ENCODE data around the gene DLG2. TPM values are rescaled to one million over a fixed set of nuclear protein-coding genes. Genes with fewer than 3 reads are reported as not detected.

Gene DLG2
- total and polyA plus RNA-seq, 2 donors, result 4.8 to 6.6 TPM

DNA sequence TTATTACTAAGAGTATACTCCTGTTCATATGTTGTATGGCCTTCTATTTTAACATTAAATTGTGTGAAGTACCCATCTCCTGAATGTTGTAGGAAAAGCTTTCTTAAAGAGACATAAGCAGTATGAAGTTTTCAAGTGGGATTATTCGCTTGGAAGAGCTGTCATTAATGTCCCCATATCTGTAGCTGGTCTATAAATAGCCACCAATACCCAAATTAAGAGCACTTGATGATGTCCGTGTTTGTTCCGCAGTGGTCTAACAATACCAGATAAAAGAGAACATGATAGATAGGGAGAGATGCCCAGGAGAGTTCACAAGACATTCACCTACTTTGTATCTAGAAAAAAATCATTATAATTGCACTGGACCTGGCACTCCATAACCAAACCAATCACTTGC is 527.6 kb downstream of the DLG2 start:
- H3K9me3 ChIP-seq (ENCODE audit: control insufficient read depth in 2 of 2, insufficient read depth in 1 of 2, low read length in 1 of 2), result peaks cover 0 to 6% of the 10 kb centered on the region in 2 donors
- 89% methylated on average over 3 of the region's 3 CpGs for WGBS
- no peak overlapping the region for H3K4me3 ChIP-seq (ENCODE audit: low read length in 2 of 2)
- no peaks in the 10 kb centered on the region for H3K36me3 ChIP-seq (ENCODE audit: control insufficient read depth in 2 of 2, insufficient read depth in 2 of 2, low read length in 1 of 2)
- no peaks in the 10 kb centered on the region for H3K27me3 ChIP-seq (ENCODE audit: control insufficient read depth in 2 of 2, insufficient read depth in 1 of 2, low read length in 1 of 2)
- no peaks in the 10 kb centered on the region for H3K4me1 ChIP-seq (ENCODE audit: control insufficient read depth in 2 of 2, insufficient read depth in 2 of 2, low read length in 2 of 2)
- no peak for DNase-seq (ENCODE audit: low read depth in 6 of 9, low spot score in 9 of 9)
- no peak overlapping the region for H3K27ac ChIP-seq (ENCODE audit: low read depth in 1 of 2, low read length in 1 of 2)

DNA sequence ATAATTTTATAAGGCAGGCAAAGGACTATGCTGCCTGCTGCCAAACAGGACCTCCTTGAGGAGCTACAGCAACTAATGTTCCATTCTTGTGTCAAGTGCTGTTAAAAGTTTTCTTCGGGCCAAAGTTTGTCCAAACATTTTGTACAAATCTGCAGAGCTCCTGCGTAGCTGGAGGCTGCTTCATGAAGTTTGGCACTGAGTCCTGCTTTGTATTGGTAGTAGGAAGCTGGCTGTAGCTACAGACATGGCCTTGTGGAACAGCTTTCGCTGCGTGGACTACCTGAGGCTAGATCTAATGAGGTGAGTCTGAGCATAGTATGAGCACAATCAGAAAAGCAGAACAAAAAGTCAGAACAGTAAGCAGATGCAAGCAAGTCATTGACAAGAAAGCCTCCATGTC is 528.1 kb downstream of the DLG2 start:
- Histone ChIP-seq H3K4me1 (ENCODE audit: control insufficient read depth in 2 of 2, insufficient read depth in 2 of 2, low read length in 2 of 2) (no peaks in the 10 kb centered on the region), H3K9me3 (ENCODE audit: control insufficient read depth in 2 of 2, insufficient read depth in 1 of 2, low read length in 1 of 2) (peaks cover 0 to 6% of the 10 kb centered on the region in 2 donors), H3K4me3 (ENCODE audit: low read length in 2 of 2) (no peak overlapping the region), H3K36me3 (ENCODE audit: control insufficient read depth in 2 of 2, insufficient read depth in 2 of 2, low read length in 1 of 2) (no peaks in the 10 kb centered on the region), H3K27me3 (ENCODE audit: control insufficient read depth in 2 of 2, insufficient read depth in 1 of 2, low read length in 1 of 2) (no peaks in the 10 kb centered on the region), H3K27ac (ENCODE audit: low read depth in 1 of 2, low read length in 1 of 2) (no peak overlapping the region)
- no peak for DNase-seq (ENCODE audit: low read depth in 6 of 9, low spot score in 9 of 9)
- WGBS, result 69% methylated on average over 4 of the region's 4 CpGs

DNA sequence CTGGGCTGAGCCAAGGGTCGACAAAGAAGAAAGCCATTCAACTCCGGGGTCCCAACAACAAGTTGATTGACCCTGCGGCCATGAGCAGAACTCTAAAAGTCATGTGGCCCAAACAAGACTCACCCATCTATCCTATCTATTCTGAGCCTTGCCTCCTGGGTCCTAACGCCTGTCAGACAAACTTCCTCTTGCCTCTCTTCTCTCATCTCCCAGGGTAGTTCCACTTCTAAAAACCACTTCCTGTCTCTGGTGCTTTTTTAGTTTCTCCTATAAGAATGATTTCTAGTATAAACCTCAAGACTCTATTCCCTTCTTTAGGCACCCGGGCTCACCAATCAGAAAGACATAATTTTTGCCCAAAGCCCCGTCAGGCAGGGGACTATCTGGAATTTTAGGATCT is 530.2 kb downstream of the DLG2 start:
- no peak overlapping the region for H3K4me3 ChIP-seq (ENCODE audit: low read length in 2 of 2)
- no peak overlapping the region for H3K27ac ChIP-seq (ENCODE audit: low read depth in 1 of 2, low read length in 1 of 2)
- no peaks in the 10 kb centered on the region for H3K27me3 ChIP-seq (ENCODE audit: control insufficient read depth in 2 of 2, insufficient read depth in 1 of 2, low read length in 1 of 2)
- H3K4me1 ChIP-seq (ENCODE audit: control insufficient read depth in 2 of 2, insufficient read depth in 2 of 2, low read length in 2 of 2), result no peaks in the 10 kb centered on the region
- H3K9me3 ChIP-seq (ENCODE audit: control insufficient read depth in 2 of 2, insufficient read depth in 1 of 2, low read length in 1 of 2), result peaks cover 0 to 6% of the 10 kb centered on the region in 2 donors
- WGBS, result 71% methylated on average over 6 of the region's 6 CpGs
- no peak for DNase-seq (ENCODE audit: low read depth in 6 of 9, low spot score in 9 of 9)
- no peaks in the 10 kb centered on the region for H3K36me3 ChIP-seq (ENCODE audit: control insufficient read depth in 2 of 2, insufficient read depth in 2 of 2, low read length in 1 of 2)

DNA sequence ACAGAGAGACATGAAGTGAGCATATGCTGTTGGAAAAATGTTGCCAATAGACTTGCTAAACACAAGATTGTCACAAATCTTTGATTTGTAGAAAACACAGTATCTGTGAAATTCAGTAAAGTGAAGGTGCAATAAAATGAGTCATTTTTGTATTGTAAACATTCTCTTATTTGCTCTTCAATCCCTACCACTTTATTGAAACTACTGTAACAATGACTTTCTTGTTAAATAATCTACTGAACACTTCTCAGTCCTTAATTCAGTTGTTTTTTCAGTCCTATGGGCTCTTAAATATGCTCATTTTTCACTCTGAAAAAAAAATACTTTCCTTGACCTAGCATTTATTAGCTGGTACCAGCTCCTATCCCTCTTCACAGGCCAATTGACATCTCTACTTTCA is 531.9 kb downstream of the DLG2 start:
- no peak overlapping the region for H3K4me3 ChIP-seq (ENCODE audit: low read length in 2 of 2)
- H3K27ac ChIP-seq (ENCODE audit: low read depth in 1 of 2, low read length in 1 of 2), result no peak overlapping the region
- H3K27me3 ChIP-seq (ENCODE audit: control insufficient read depth in 2 of 2, insufficient read depth in 1 of 2, low read length in 1 of 2), result no peaks in the 10 kb centered on the region
- H3K9me3 ChIP-seq (ENCODE audit: control insufficient read depth in 2 of 2, insufficient read depth in 1 of 2, low read length in 1 of 2), result peaks cover 0 to 6% of the 10 kb centered on the region in 2 donors
- H3K36me3 ChIP-seq (ENCODE audit: control insufficient read depth in 2 of 2, insufficient read depth in 2 of 2, low read length in 1 of 2), result no peaks in the 10 kb centered on the region
- no peak for DNase-seq (ENCODE audit: low read depth in 6 of 9, low spot score in 9 of 9)
- no peaks in the 10 kb centered on the region for H3K4me1 ChIP-seq (ENCODE audit: control insufficient read depth in 2 of 2, insufficient read depth in 2 of 2, low read length in 2 of 2)

DNA sequence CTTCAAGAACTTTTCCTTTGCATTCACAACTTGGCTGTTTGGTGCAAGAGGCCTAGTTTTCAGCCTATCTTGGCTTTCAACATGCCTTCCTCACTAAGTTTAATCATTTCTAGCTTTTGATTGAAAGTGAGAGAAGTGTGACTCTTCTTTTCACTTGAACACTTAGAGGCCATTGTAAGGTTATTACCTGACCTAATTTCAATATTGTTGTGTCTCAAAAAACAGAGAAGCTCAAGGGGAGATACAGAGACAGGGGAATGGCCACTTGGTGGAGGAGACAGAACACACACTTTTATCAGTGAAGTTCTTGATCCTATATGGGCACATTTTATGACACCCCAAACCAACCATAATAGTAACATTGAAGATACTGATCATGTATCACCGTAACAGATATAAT is 532.3 kb downstream of the DLG2 start:
- H3K9me3 ChIP-seq (ENCODE audit: control insufficient read depth in 2 of 2, insufficient read depth in 1 of 2, low read length in 1 of 2), result peaks cover 0 to 6% of the 10 kb centered on the region in 2 donors
- no peaks in the 10 kb centered on the region for H3K4me1 ChIP-seq (ENCODE audit: control insufficient read depth in 2 of 2, insufficient read depth in 2 of 2, low read length in 2 of 2)
- no peaks in the 10 kb centered on the region for H3K27me3 ChIP-seq (ENCODE audit: control insufficient read depth in 2 of 2, insufficient read depth in 1 of 2, low read length in 1 of 2)
- DNase-seq (ENCODE audit: low read depth in 6 of 9, low spot score in 9 of 9), result no peak
- H3K36me3 ChIP-seq (ENCODE audit: control insufficient read depth in 2 of 2, insufficient read depth in 2 of 2, low read length in 1 of 2), result no peaks in the 10 kb centered on the region
- WGBS, result 94% methylated on average over 1 of the region's 1 CpG
- H3K4me3 ChIP-seq (ENCODE audit: low read length in 2 of 2), result no peak overlapping the region
- no peak overlapping the region for H3K27ac ChIP-seq (ENCODE audit: low read depth in 1 of 2, low read length in 1 of 2)

DNA sequence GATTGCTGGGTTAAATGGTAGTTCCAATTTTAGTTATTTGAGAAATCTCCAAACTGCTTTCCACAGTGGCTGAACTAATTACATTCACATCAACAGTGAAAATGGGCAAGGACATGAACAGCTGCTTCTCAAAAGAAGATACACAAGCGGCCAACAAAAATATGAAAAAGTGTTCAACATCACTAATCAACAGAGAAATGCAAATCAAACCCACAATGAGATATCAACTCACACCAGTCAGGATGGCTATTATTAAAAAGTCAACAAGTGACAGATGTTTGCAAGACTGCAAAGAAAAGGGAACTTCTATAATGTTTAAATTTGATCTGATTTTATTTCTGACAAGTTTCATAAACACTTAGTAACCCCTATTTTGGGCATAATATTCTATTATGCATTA is 537.5 kb downstream of the DLG2 start:
- Histone ChIP-seq H3K27me3 (ENCODE audit: control insufficient read depth in 2 of 2, insufficient read depth in 1 of 2, low read length in 1 of 2) (no peaks in the 10 kb centered on the region), H3K9me3 (ENCODE audit: control insufficient read depth in 2 of 2, insufficient read depth in 1 of 2, low read length in 1 of 2) (no peaks in the 10 kb centered on the region), H3K4me1 (ENCODE audit: control insufficient read depth in 2 of 2, insufficient read depth in 2 of 2, low read length in 2 of 2) (no peaks in the 10 kb centered on the region), H3K4me3 (ENCODE audit: low read length in 2 of 2) (no peak overlapping the region), H3K36me3 (ENCODE audit: control insufficient read depth in 2 of 2, insufficient read depth in 2 of 2, low read length in 1 of 2) (no peaks in the 10 kb centered on the region), H3K27ac (ENCODE audit: low read depth in 1 of 2, low read length in 1 of 2) (no peak overlapping the region)
- 90% methylated on average over 1 of the region's 1 CpG for WGBS
- DNase-seq (ENCODE audit: low read depth in 6 of 9, low spot score in 9 of 9), result no peak

DNA sequence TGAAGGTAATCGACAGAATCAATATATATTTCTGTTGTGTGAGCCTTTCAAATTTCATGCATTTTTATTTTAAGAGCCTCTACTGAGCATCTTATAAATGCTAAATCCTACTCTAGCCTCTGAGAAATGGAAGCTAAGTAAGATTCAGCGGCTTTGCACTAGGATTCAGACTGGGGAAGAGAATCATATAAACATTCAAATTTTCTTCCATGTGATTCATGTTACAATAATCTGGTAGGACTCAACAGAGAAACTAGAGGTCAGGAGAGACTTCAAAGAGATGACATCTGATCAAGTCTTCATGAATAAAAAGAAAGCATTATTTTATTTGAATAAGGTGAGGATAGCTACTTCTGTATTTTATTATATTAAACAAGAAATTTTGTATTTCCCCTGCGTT is 538.9 kb downstream of the DLG2 start:
- Histone ChIP-seq H3K4me3 (ENCODE audit: low read length in 2 of 2) (no peak overlapping the region), H3K9me3 (ENCODE audit: control insufficient read depth in 2 of 2, insufficient read depth in 1 of 2, low read length in 1 of 2) (no peaks in the 10 kb centered on the region), H3K27me3 (ENCODE audit: control insufficient read depth in 2 of 2, insufficient read depth in 1 of 2, low read length in 1 of 2) (no peaks in the 10 kb centered on the region), H3K27ac (ENCODE audit: low read depth in 1 of 2, low read length in 1 of 2) (no peak overlapping the region), H3K36me3 (ENCODE audit: control insufficient read depth in 2 of 2, insufficient read depth in 2 of 2, low read length in 1 of 2) (no peaks in the 10 kb centered on the region), H3K4me1 (ENCODE audit: control insufficient read depth in 2 of 2, insufficient read depth in 2 of 2, low read length in 2 of 2) (no peaks in the 10 kb centered on the region)
- WGBS, result 93% methylated on average over 3 of the region's 3 CpGs
- no peak for DNase-seq (ENCODE audit: low read depth in 6 of 9, low spot score in 9 of 9)

DNA sequence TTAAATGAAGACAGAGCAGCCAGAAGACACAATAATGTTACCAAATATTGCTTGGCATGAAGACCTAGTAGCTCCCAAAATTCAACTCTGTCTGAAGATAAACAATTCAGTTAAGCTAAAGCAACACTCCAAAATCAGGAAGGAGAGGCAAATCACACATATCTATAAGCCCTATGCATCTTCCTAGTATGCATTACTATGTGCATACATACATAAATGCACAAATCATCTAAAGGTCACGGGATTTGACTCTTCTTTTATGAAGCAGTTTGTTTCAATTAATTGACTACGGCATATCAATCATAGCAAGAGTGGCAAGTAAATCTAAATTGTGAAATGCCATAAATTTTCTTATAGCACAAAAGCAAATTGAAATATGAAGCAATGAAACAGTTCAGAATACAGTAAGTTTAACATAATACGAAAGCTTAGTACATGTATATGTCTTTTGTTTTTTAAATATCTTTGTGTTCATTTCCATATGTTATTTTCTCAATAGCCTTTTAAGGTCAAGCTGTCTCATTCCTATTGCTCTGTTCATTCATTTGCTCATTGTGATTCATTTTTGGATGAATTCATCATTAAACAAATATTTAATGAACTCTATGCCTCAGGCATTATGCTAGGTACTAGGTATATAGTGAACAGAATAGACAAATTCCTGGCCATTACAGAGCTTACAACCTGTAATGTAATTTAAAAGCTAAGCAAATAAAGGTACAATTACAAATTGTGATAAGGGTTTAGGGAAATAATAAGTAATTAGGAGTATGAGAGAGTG is 540.5 kb downstream of the DLG2 start:
- DNase-seq (ENCODE audit: low read depth in 6 of 9, low spot score in 9 of 9), result no peak
- Histone ChIP-seq H3K36me3 (ENCODE audit: control insufficient read depth in 2 of 2, insufficient read depth in 2 of 2, low read length in 1 of 2) (no peaks in the 10 kb centered on the region), H3K27ac (ENCODE audit: low read depth in 1 of 2, low read length in 1 of 2) (no peak overlapping the region), H3K4me3 (ENCODE audit: low read length in 2 of 2) (no peak overlapping the region), H3K9me3 (ENCODE audit: control insufficient read depth in 2 of 2, insufficient read depth in 1 of 2, low read length in 1 of 2) (no peaks in the 10 kb centered on the region), H3K27me3 (ENCODE audit: control insufficient read depth in 2 of 2, insufficient read depth in 1 of 2, low read length in 1 of 2) (no peaks in the 10 kb centered on the region), H3K4me1 (ENCODE audit: control insufficient read depth in 2 of 2, insufficient read depth in 2 of 2, low read length in 2 of 2) (no peaks in the 10 kb centered on the region)
- WGBS, result 96% methylated on average over 3 of the region's 3 CpGs

DNA sequence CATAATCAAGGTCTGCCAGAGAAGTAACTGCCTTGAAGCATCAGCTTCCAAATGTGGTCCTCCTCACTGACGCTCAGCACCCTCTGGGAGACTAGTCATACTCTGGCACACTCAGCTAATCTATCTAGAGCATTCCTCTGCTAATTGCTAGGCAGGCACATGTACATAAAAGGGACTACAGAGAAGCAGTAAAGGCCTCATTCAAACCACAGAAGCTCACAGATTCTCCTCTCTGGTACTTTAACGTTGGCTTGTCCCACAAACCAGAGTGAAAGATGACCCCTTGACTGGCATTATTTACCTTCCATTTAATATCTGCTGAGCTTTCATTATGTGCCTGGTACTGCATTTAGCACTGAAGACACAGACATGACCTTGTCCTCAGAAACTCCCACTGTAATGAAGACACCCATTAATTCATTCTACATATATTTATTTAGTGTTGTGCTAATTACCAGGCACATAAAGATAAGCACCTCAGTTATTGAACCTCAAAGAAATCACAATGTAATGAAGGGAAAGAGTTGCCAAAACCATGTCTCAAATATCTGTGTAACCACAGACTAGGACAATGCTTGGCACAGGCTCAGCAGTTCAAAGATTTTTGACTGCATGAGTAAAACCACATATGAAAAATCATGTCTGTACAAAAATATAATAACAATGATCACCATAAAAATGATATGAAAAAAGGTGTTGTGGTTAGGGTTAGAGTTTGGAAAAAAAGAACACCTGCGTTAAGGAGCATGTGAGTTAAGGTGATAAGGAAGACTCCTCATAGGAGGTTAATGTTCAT is 550.4 kb downstream of the DLG2 start:
- DNase-seq (ENCODE audit: low read depth in 6 of 9, low spot score in 9 of 9), result no peak
- H3K4me1 ChIP-seq (ENCODE audit: control insufficient read depth in 2 of 2, insufficient read depth in 2 of 2, low read length in 2 of 2), result no peaks in the 10 kb centered on the region
- H3K9me3 ChIP-seq (ENCODE audit: control insufficient read depth in 2 of 2, insufficient read depth in 1 of 2, low read length in 1 of 2), result no peaks in the 10 kb centered on the region
- no peak overlapping the region for H3K4me3 ChIP-seq (ENCODE audit: low read length in 2 of 2)
- H3K27ac ChIP-seq (ENCODE audit: low read depth in 1 of 2, low read length in 1 of 2), result no peak overlapping the region
- no peaks in the 10 kb centered on the region for H3K36me3 ChIP-seq (ENCODE audit: control insufficient read depth in 2 of 2, insufficient read depth in 2 of 2, low read length in 1 of 2)
- WGBS, result 55% methylated on average over 3 of the region's 3 CpGs
- no peaks in the 10 kb centered on the region for H3K27me3 ChIP-seq (ENCODE audit: control insufficient read depth in 2 of 2, insufficient read depth in 1 of 2, low read length in 1 of 2)

All from thymus (tissue), 11 donors.